Neural cell (in vitro differentiated cells): Measurements from ENCODE around the gene GALNT11.
"Not testable (repeated sequence)": the region's sequence is repeated elsewhere in the genome, so short reads cannot be mapped to it uniquely, and the experiment has no call there.

ENCODE experiments used
- CTCF ChIP-seq: fragments of 450-650 bp; IDR thresholded peaks from 2 replicates; pipeline ENCODE4 v1.5.1; 2014; ENCODE audit warnings: antibody characterized with exemption, mild to moderate bottlenecking, moderate library complexity; ENCODE audit not compliant: poor library complexity, severe bottlenecking
- EP300 ChIP-seq: fragments of 450-650 bp; conservative IDR thresholded peaks from 2 replicates; pipeline ENCODE4 v1.6.1; 2014; ENCODE audit warnings: antibody characterized with exemption, mild to moderate bottlenecking, moderate library complexity; ENCODE audit not compliant: poor library complexity, severe bottlenecking
- EZH2 ChIP-seq: fragments of 200-600, 300-800 bp; shearing (Covaris generic), sonication (generic); IDR thresholded peaks from 2 replicates; pipeline ENCODE4 v1.6.1; 2014; ENCODE audit warnings: antibody characterized with exemption, low read length, borderline replicate concordance, mild to moderate bottlenecking; ENCODE audit not compliant: insufficient read depth, poor library complexity, severe bottlenecking

GRCh38 chr7:152044909-152045308 is 19.4 kb downstream of the GALNT11 start:
- not testable (repeated sequence) for TF ChIP-seq CTCF, EP300, EZH2
